Neural cell (in vitro differentiated cells): ENCODE data around the gene ELMO1. TPM values are rescaled to one million over a fixed set of nuclear protein-coding genes. Genes with fewer than 3 reads are reported as not detected.

Experiments used
- H2AFZ ChIP-seq: fragments of 200-600, 300-800 bp; sonication (generic), shearing (Covaris generic); 2 replicates; pipeline ENCODE4 v1.6.0; 2014; ENCODE audit warnings: low read depth, mild to moderate bottlenecking, antibody characterized with exemption, low read length, moderate library complexity
- H3F3A ChIP-seq: fragments of 200-600 bp; shearing (Covaris generic); 2 replicates; pipeline ENCODE4 v1.6.1; 2016; ENCODE audit warnings: mild to moderate bottlenecking, moderate library complexity, mixed read lengths, antibody characterized with exemption, low read length; ENCODE audit not compliant: insufficient read depth, poor library complexity, severe bottlenecking
- H3K27ac ChIP-seq: fragments of 200-600, 300-800 bp; sonication (generic), shearing (Covaris generic); 2 replicates; pipeline ENCODE4 v1.5.1; 2014; ENCODE audit warnings: mild to moderate bottlenecking, low read length, moderate library complexity
- H3K27me3 ChIP-seq: fragments of 300-800, 200-600 bp; sonication (generic), shearing (Covaris generic); 2 replicates; pipeline ENCODE4 v1.6.0; 2014; ENCODE audit warnings: mild to moderate bottlenecking, low read depth, low read length, moderate library complexity; ENCODE audit not compliant: insufficient read depth
- H3K36me3 ChIP-seq: fragments of 300-800, 200-600 bp; sonication (generic), shearing (Covaris generic); 2 replicates; pipeline ENCODE4 v1.5.1; 2014; ENCODE audit warnings: mild to moderate bottlenecking, antibody characterized with exemption, low read length, moderate library complexity; ENCODE audit not compliant: insufficient read depth
- H3K4me2 ChIP-seq: fragments of 300-800, 200-600 bp; sonication (generic), shearing (Covaris generic); 2 replicates; pipeline ENCODE4 v1.6.0; 2014; ENCODE audit warnings: mild to moderate bottlenecking, low read length
- H3K4me3 ChIP-seq: fragments of 300-800, 200-600 bp; sonication (generic), shearing (Covaris generic); 2 replicates; pipeline ENCODE4 v1.5.1; 2014; ENCODE audit warnings: mild to moderate bottlenecking, low read length, moderate library complexity
- H3K79me2 ChIP-seq: fragments of 200-600 bp; shearing (Covaris generic); replicated peaks from 2 replicates; pipeline ENCODE4 v1.6.0; 2014; ENCODE audit warnings: mild to moderate bottlenecking, low read length, moderate library complexity; ENCODE audit not compliant: insufficient read depth
- H3K9ac ChIP-seq: fragments of 300-800, 200-600 bp; sonication (generic), shearing (Covaris generic); 2 replicates; pipeline ENCODE4 v1.6.1; 2016; ENCODE audit warnings: mild to moderate bottlenecking, low read length, mixed read lengths
- H3K9me2 ChIP-seq: fragments of 200-600 bp; shearing (Covaris generic); 2 replicates; pipeline ENCODE4 v1.6.1; 2016; ENCODE audit warnings: mild to moderate bottlenecking, low read length, mixed read lengths; ENCODE audit not compliant: insufficient read depth
- H3K9me3 ChIP-seq: fragments of 200-600, 300-800 bp; sonication (generic), shearing (Covaris generic); 2 replicates; pipeline ENCODE4 v1.6.1; 2016; ENCODE audit warnings: mild to moderate bottlenecking, mixed run types, low read length, moderate library complexity, mixed read lengths
- H4K20me1 ChIP-seq: fragments of 200-600 bp; shearing (Covaris generic); 2 replicates; pipeline ENCODE4 v1.6.1; 2016; ENCODE audit warnings: mild to moderate bottlenecking, mixed run types; ENCODE audit not compliant: insufficient read depth
- EZH2 ChIP-seq: fragments of 200-600, 300-800 bp; shearing (Covaris generic), sonication (generic); IDR thresholded peaks from 2 replicates; pipeline ENCODE4 v1.6.1; 2014; ENCODE audit warnings: antibody characterized with exemption, low read length, borderline replicate concordance, mild to moderate bottlenecking; ENCODE audit not compliant: insufficient read depth, poor library complexity, severe bottlenecking
- MXI1 ChIP-seq: fragments of 450-650 bp; conservative IDR thresholded peaks from 2 replicates; pipeline ENCODE4 v1.6.1; 2014; ENCODE audit warnings: antibody characterized with exemption, mild to moderate bottlenecking; ENCODE audit not compliant: poor library complexity, severe bottlenecking
- RAD21 ChIP-seq: fragments of 450-650 bp; conservative IDR thresholded peaks from 2 replicates; pipeline ENCODE4 v1.6.1; 2014; ENCODE audit warnings: antibody characterized with exemption, mild to moderate bottlenecking, moderate library complexity
- REST ChIP-seq: IDR thresholded peaks from 2 replicates; pipeline ENCODE4 v1.6.1; 2012; ENCODE audit warnings: borderline replicate concordance
- SMC3 ChIP-seq: fragments of 450-650 bp; conservative IDR thresholded peaks from 2 replicates; pipeline ENCODE4 v1.6.1; 2014; ENCODE audit warnings: antibody characterized with exemption, mild to moderate bottlenecking, moderate library complexity; ENCODE audit not compliant: poor library complexity
- TAF1 ChIP-seq: IDR thresholded peaks from 2 replicates; pipeline ENCODE4 v1.6.1; 2012; ENCODE audit warnings: low read depth
- polyA plus RNA-seq: library from polyadenylated mRNA; depleted of rRNA; stranded (reverse); fragments of >200 nt; gene quantifications from 2 replicates; pipeline ENCODE4 v1.2.3, GENCODE V29; 2014

ELMO1 gene
- polyA plus RNA-seq, 1 donor from 2014 or later, result 12.2 TPM

- H3K4me2 ChIP-seq, result no peak overlapping the region
- H2AFZ ChIP-seq, result no peak overlapping the region
Observed at GRCh38 chr7:37018954-37019353, 429.7 kb downstream of the ELMO1 start.

GRCh38 chr7:37016064-37016878 lies 432.4 kb downstream of the ELMO1 start:
- H3K9me3 ChIP-seq, result no peaks in the 10 kb centered on the region
- H2AFZ ChIP-seq, result no peak overlapping the region
- no peaks in the 10 kb centered on the region for H3K79me2 ChIP-seq
- H3K4me3 ChIP-seq, result no peak overlapping the region
- H3K4me2 ChIP-seq, result no peak overlapping the region
- no peaks in the 10 kb centered on the region for H3K9me2 ChIP-seq
- H3K36me3 ChIP-seq, result no peaks in the 10 kb centered on the region
- H4K20me1 ChIP-seq, result no peaks in the 10 kb centered on the region
- H3F3A ChIP-seq, result no peaks in the 10 kb centered on the region
- TF ChIP-seq REST, result no peak
- no peak overlapping the region for H3K27ac ChIP-seq
- no peak overlapping the region for H3K9ac ChIP-seq
- no peaks in the 10 kb centered on the region for H3K27me3 ChIP-seq

More at GRCh38 chr7:37018954-37019353, 429.7 kb downstream of the ELMO1 start:
- Histone ChIP-seq H3K27me3 (no peaks in the 10 kb centered on the region), H3K27ac (no peak overlapping the region), H4K20me1 (no peaks in the 10 kb centered on the region), H3K79me2 (no peaks in the 10 kb centered on the region), H3F3A (no peaks in the 10 kb centered on the region), H3K9ac (no peak overlapping the region), H3K36me3 (no peaks in the 10 kb centered on the region), H3K9me2 (no peaks in the 10 kb centered on the region), H3K4me3 (no peak overlapping the region), H3K9me3 (no peaks in the 10 kb centered on the region)
- TF ChIP-seq REST, result no peak
- TF ChIP-seq EZH2, result no peak

GRCh38 chr7:37015353-37016034 lies 433.2 kb downstream of the ELMO1 start:
- Histone ChIP-seq H3F3A (no peaks in the 10 kb centered on the region), H3K9me3 (no peaks in the 10 kb centered on the region), H4K20me1 (no peaks in the 10 kb centered on the region), H3K4me3 (no peak overlapping the region), H3K27ac (no peak overlapping the region), H3K9me2 (no peaks in the 10 kb centered on the region), H3K27me3 (no peaks in the 10 kb centered on the region), H3K4me2 (no peak overlapping the region), H3K9ac (no peak overlapping the region), H3K36me3 (no peaks in the 10 kb centered on the region), H3K79me2 (no peaks in the 10 kb centered on the region), H2AFZ (no peak overlapping the region)
- TF ChIP-seq EZH2, result no peak
- no peak for TF ChIP-seq MXI1
- no peak for TF ChIP-seq TAF1
- TF ChIP-seq REST, result no peak
- TF ChIP-seq RAD21, result no peak
- no peak for TF ChIP-seq SMC3
